PC-9 (cell line): ENCODE measurements around the gene KRT12.

Experiments
- CTCF ChIP-seq: fragments of 200-600 bp; sonication (generic); conservative IDR thresholded peaks from 2 replicates; pipeline ENCODE4 v1.6.1; 2017; ENCODE audit warnings: mixed run types, antibody characterized with exemption, mild to moderate bottlenecking, moderate library complexity
- EZH2 ChIP-seq: fragments of 200-600 bp; sonication (generic); IDR thresholded peaks from 2 replicates; pipeline ENCODE4 v1.8.0; 2017; ENCODE audit warnings: antibody characterized with exemption, low read depth

- no peak for TF ChIP-seq CTCF
- no peak for TF ChIP-seq EZH2
Observed at GRCh38 chr17:40871316-40871715, 4.3 kb upstream of the KRT12 start.
